Liver (tissue), 9 donors: ENCODE results near the gene SPATS2L. TPM values are rescaled to one million over a fixed set of nuclear protein-coding genes. Genes with fewer than 3 reads are reported as not detected.

Experiments used
- DNase-seq: peaks from one replicate; pipeline ENCODE4 v3.0.0-alpha.2; 2017; ENCODE audit warnings: low spot score
- H3K27ac ChIP-seq, 2 donors: one replicate each; pipeline ENCODE4 v1.7.0; 2013; ENCODE audit warnings: inconsistent platforms in 2 of 2, low read length in 2 of 2, control low read depth in 1 of 2, low read depth in 1 of 2, mild to moderate bottlenecking in 1 of 2
- H3K27me3 ChIP-seq, 4 donors: one replicate each; pipeline versions ENCODE4 v1.6.1 to v1.7.0; 2013; ENCODE audit warnings: low read length in 3 of 4, inconsistent platforms in 1 of 4, mild to moderate bottlenecking in 1 of 4, moderate library complexity in 1 of 4; ENCODE audit not compliant: control insufficient read depth in 4 of 4, insufficient read depth in 4 of 4
- H3K36me3 ChIP-seq, 4 donors: one replicate each; pipeline versions ENCODE4 v1.6.1 to v1.7.0; 2013; ENCODE audit warnings: low read length in 3 of 4, mild to moderate bottlenecking in 3 of 4, low read depth in 1 of 4, moderate library complexity in 1 of 4; ENCODE audit not compliant: control insufficient read depth in 4 of 4, insufficient read depth in 3 of 4
- H3K4me1 ChIP-seq, 4 donors: one replicate each; pipeline versions ENCODE4 v1.6.1 to v1.7.0; 2013; ENCODE audit warnings: low read length in 3 of 4, mild to moderate bottlenecking in 3 of 4, moderate library complexity in 1 of 4; ENCODE audit not compliant: control insufficient read depth in 4 of 4, insufficient read depth in 4 of 4
- H3K4me3 ChIP-seq, 3 donors: one replicate each; pipeline versions ENCODE4 v1.6.1 to v1.7.0; 2013; ENCODE audit warnings: low read length in 3 of 3, control low read depth in 1 of 3, low read depth in 1 of 3, mild to moderate bottlenecking in 1 of 3
- H3K9ac ChIP-seq, 2 donors: one replicate each; pipeline ENCODE4 v1.7.0; 2013; ENCODE audit warnings: low read length in 2 of 2, mild to moderate bottlenecking in 2 of 2, moderate library complexity in 2 of 2, control low read depth in 1 of 2, low read depth in 1 of 2
- H3K9me3 ChIP-seq, 4 donors: one replicate each; pipeline versions ENCODE4 v1.6.1 to v1.7.0; 2013; ENCODE audit warnings: low read length in 3 of 4; ENCODE audit not compliant: control insufficient read depth in 4 of 4
- CTCF ChIP-seq: fragments of 150-350 bp; IDR thresholded peaks from 2 replicates; pipeline ENCODE4 v1.5.1; 2017; ENCODE audit warnings: improper control_type of control experiment, low read depth, low read length; ENCODE audit not compliant: missing input control
- EGR1 ChIP-seq, 2 donors: IDR thresholded peaks; 2 replicates each; pipeline ENCODE4 v1.6.1; 2016 to 2018; ENCODE audit warnings: antibody characterized with exemption in 2 of 2, low read depth in 2 of 2
- FOXA2 ChIP-seq: IDR thresholded peaks from 2 replicates; pipeline ENCODE4 v1.6.1; 2016; ENCODE audit warnings: antibody characterized with exemption
- HNF4A ChIP-seq, 2 donors: conservative IDR thresholded peaks; 2 replicates each; pipeline ENCODE4 v1.6.1; 2016; ENCODE audit warnings: antibody characterized with exemption in 2 of 2, mild to moderate bottlenecking in 2 of 2
- HNF4G ChIP-seq: IDR thresholded peaks from 2 replicates; pipeline ENCODE4 v1.6.1; 2016; ENCODE audit warnings: antibody characterized with exemption
- JUND ChIP-seq, 2 donors: IDR thresholded peaks; 2 replicates each; pipeline ENCODE4 v1.6.1; 2016; ENCODE audit warnings: antibody characterized with exemption in 2 of 2
- NR2F2 ChIP-seq: IDR thresholded peaks from 2 replicates; pipeline ENCODE4 v1.6.1; 2016; ENCODE audit warnings: antibody characterized with exemption
- RAD21 ChIP-seq, 2 donors: IDR thresholded peaks; 2 replicates each; pipeline ENCODE4 v1.6.1; 2016; ENCODE audit warnings: antibody characterized with exemption in 2 of 2, mild to moderate bottlenecking in 2 of 2
- RXRA ChIP-seq, 2 donors: IDR thresholded peaks; 2 replicates each; pipeline ENCODE4 v1.6.1; 2017 to 2018; ENCODE audit warnings: antibody characterized with exemption in 2 of 2, mild to moderate bottlenecking in 1 of 2
- YY1 ChIP-seq: IDR thresholded peaks from 2 replicates; pipeline ENCODE4 v1.6.1; 2016; ENCODE audit warnings: antibody characterized with exemption, mild to moderate bottlenecking
- WGBS: extraction: QIAGEN DNeasy Blood & Tissue Kit; methylation state at CpG from one replicate; pipeline ENCODE4 v1.1.7; 2013; 5-methylcytosine and 5-hydroxymethylcytosine counted together
- polyA plus RNA-seq, 2 donors: library from polyadenylated mRNA; stranded (reverse) in 1 of 2; unstranded in 1 of 2; fragments of 200-250 nt in 1 of 2; fragments of >200 nt in 1 of 2; fragmentation: Nextera tagmentation in 1 of 2; extraction: Ambion mirVana in 1 of 2; gene quantifications; one replicate each; pipeline versions ENCODE4 v1.2.1 to v1.2.3, GENCODE V29; 2013 to 2015
- total RNA-seq, 2 donors: library from RNA; depleted of rRNA; stranded (reverse); fragments of >200 nt; gene quantifications; one replicate each; pipeline ENCODE4 v1.2.3, GENCODE V29; 2014
- TF ChIP-seq, protein P1 (sequence below): IDR thresholded peaks from 2 replicates; pipeline ENCODE4 v1.6.1; 2016; ENCODE audit warnings: antibody characterized with exemption
- TF ChIP-seq, protein P2 (sequence below): IDR thresholded peaks from 2 replicates; pipeline ENCODE4 v1.6.1; 2016; ENCODE audit warnings: antibody characterized with exemption
- donor health status: healthy.
- donor health status: healthy.
- donor health status: healthy.
- donor health status: healthy.
- donor health status: healthy.

SPATS2L gene
- total and polyA plus RNA-seq, 4 donors: 31.4 to 49.9 (median 42.4) TPM

DNA sequence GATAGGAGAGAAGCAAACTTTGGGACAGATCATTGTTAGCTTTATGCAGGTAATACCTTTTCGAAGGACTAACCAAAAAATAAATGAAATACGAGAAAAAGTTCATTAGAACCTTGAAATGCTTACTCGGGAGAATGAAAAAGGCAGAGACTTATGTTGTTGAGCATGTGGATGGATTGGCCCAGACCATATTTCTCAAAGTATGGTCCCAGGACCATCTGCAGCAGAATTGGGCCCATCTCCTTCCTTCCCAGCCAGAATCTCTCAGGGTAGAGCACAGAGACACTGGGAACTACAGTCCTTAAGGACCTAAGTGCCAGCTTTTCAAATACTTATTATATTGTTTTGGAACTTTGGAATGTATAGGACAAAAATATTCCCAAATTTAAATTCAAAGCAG, 152.6 kb downstream of the SPATS2L start:
- TF ChIP-seq YY1: no peak
- no peak for TF ChIP-seq HNF4A (conservative IDR thresholded peaks at IDR 0.05)
- no peak for TF ChIP-seq NR2F2
- no peak for TF ChIP-seq RXRA (IDR thresholded peaks at IDR 0.05)
- no peak for TF ChIP-seq EGR1 (IDR thresholded peaks at IDR 0.05; ENCODE audit: low read depth in 2 of 2)
- no peak for TF ChIP-seq JUND (IDR thresholded peaks at IDR 0.05)
- TF ChIP-seq CTCF: no peak
- 79% methylated on average over 3 of the region's 3 CpGs for WGBS

DNA sequence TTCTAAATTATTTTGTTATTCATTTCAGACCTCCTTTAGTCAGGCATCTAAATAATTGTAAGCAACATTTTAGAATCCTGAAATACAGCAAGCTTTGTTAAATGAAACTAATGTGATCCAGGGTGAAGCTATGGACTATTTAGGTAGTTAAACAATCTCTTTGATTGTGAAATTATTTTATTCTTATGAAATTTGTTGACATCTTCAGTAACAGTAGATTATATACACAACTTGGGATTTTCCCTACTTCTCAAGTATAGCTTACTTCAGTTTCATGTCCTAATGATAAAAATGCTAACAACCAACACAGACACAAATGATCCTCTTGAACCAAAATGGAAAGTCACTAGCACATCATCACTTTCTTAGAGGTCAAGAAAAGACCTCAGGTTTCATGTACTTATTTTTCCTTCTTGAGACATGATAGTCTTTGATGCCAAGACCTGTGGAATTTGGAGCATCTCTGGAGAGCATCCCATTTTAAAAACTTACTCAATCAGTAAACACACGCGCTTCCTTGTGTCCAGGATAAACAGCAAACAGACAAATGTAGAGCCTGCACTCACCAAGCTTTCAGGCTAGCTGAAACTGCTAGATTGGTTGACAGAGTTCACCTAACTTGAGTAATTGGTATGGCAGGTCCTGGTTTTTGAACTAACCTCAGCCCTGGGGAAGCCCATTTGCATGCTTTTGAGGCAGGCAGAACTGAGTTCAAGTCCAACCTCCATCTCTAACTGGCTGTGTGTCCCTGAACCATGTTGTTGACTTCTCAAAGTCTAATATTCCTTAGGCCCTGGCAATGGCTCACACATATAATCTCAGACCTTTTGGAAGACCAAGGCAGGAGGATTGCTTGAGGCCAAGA, 155.6 kb downstream of the SPATS2L start:
- Histone ChIP-seq H3K4me3 (no peak overlapping the region), H3K9me3 (no peaks in the 10 kb centered on the region), H3K27ac (no peak overlapping the region), H3K9ac (no peak overlapping the region), H3K36me3 (peaks cover 2 to 23% (median 11%) of the 10 kb centered on the region in 4 donors), H3K4me1 (no peaks in the 10 kb centered on the region), H3K27me3 (no peaks in the 10 kb centered on the region)
- TF ChIP-seq FOXA2: peak; percentile 27
- no peak for TF ChIP-seq CTCF
- TF ChIP-seq, protein P1, sequence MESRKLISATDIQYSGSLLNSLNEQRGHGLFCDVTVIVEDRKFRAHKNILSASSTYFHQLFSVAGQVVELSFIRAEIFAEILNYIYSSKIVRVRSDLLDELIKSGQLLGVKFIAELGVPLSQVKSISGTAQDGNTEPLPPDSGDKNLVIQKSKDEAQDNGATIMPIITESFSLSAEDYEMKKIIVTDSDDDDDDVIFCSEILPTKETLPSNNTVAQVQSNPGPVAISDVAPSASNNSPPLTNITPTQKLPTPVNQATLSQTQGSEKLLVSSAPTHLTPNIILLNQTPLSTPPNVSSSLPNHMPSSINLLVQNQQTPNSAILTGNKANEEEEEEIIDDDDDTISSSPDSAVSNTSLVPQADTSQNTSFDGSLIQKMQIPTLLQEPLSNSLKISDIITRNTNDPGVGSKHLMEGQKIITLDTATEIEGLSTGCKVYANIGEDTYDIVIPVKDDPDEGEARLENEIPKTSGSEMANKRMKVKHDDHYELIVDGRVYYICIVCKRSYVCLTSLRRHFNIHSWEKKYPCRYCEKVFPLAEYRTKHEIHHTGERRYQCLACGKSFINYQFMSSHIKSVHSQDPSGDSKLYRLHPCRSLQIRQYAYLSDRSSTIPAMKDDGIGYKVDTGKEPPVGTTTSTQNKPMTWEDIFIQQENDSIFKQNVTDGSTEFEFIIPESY: no peak
- no peak for TF ChIP-seq YY1
- peak in 1 of 2 donors; percentile 18 for TF ChIP-seq HNF4A (conservative IDR thresholded peaks at IDR 0.05)
- no peak for TF ChIP-seq HNF4G
- TF ChIP-seq RAD21 (IDR thresholded peaks at IDR 0.05): peak in 1 of 2 donors; percentile 18
- TF ChIP-seq, protein P2, sequence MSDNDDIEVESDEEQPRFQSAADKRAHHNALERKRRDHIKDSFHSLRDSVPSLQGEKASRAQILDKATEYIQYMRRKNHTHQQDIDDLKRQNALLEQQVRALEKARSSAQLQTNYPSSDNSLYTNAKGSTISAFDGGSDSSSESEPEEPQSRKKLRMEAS: no peak
- no peak for TF ChIP-seq EGR1 (IDR thresholded peaks at IDR 0.05; ENCODE audit: low read depth in 2 of 2)
- DNase-seq: no peak
- 37% methylated on average over 2 of the region's 2 CpGs for whole genome bisulfite sequencing

More for the DNA sequence above, 152.6 kb downstream of the SPATS2L start:
- Histone ChIP-seq H3K9ac (no peak overlapping the region), H3K4me1 (peaks cover 0 to 9% (median 1%) of the 10 kb centered on the region in 4 donors), H3K27me3 (no peaks in the 10 kb centered on the region), H3K4me3 (no peak overlapping the region), H3K36me3 (peaks cover 0 to 21% (median 6%) of the 10 kb centered on the region in 4 donors), H3K27ac (no peak overlapping the region), H3K9me3 (no peaks in the 10 kb centered on the region)
- no peak for DNase-seq
